NCI-H460 (cell line): Measurements from ENCODE around the gene MS4A15. TPM values are rescaled to one million over a fixed set of nuclear protein-coding genes. Genes with fewer than 3 reads are reported as not detected.

Experiments used
- DNase-seq: peaks from one replicate; pipeline ENCODE4 v3.0.0-alpha.2; 2016; ENCODE audit warnings: low read depth; ENCODE audit errors: extremely low read depth
- total RNA-seq: library from RNA; depleted of rRNA; stranded (reverse); fragments of >200 nt; shearing (Covaris generic); gene quantifications from 2 replicates; pipeline ENCODE4 v1.2.3, GENCODE V29; 2014

Gene MS4A15
- total RNA-seq, 1 experiment from 2014 or later = not detected

- peak; percentile 66 for DNase-seq
These were observed 18.8 kb downstream of the MS4A15 start for GRCh38 chr11:60775420-60775961.

GRCh38 chr11:60776167-60776566, 19.5 kb downstream of the MS4A15 start:
- no peak for DNase-seq

GRCh38 chr11:60777106-60777505, 20.4 kb downstream of the MS4A15 start:
- no peak for DNase-seq

GRCh38 chr11:60777572-60777971, 20.9 kb downstream of the MS4A15 start:
- no peak for DNase-seq

GRCh38 chr11:60780065-60780464, 23.4 kb downstream of the MS4A15 start:
- DNase-seq = no peak

- DNase-seq = no peak
These were observed 24.1 kb downstream of the MS4A15 start for GRCh38 chr11:60780774-60781173.

- DNase-seq = no peak
These were observed 24.8 kb downstream of the MS4A15 start for GRCh38 chr11:60781286-60781980.

- no peak for DNase-seq
These were observed 25.3 kb downstream of the MS4A15 start for GRCh38 chr11:60781981-60782316.

GRCh38 chr11:60782393-60783140, 25.9 kb downstream of the MS4A15 start:
- no peak for DNase-seq

- no peak for DNase-seq
These were observed 26.4 kb downstream of the MS4A15 start for GRCh38 chr11:60783141-60783484.

- DNase-seq = no peak
These were observed 27.2 kb downstream of the MS4A15 start for GRCh38 chr11:60783911-60784310.

GRCh38 chr11:60785136-60785535, 28.5 kb downstream of the MS4A15 start, which contains the start of gene MS4A10:
Gene MS4A10 (plus strand): TSS chr11:60785333. CDS start chr11:60790336, 5,003 bp downstream.
- DNase-seq = no peak

- no peak for DNase-seq
These were observed 29.2 kb downstream of the MS4A15 start for GRCh38 chr11:60785806-60786361.

GRCh38 chr11:60786811-60787567, 30.3 kb downstream of the MS4A15 start:
- no peak for DNase-seq

- no peak for DNase-seq
These were observed 31.9 kb downstream of the MS4A15 start for GRCh38 chr11:60788401-60789125.

- no peak for DNase-seq
These were observed 34.1 kb downstream of the MS4A15 start for GRCh38 chr11:60790726-60791125.

GRCh38 chr11:60791153-60791933, 34.7 kb downstream of the MS4A15 start:
- no peak for DNase-seq

GRCh38 chr11:60792521-60792920, 35.9 kb downstream of the MS4A15 start:
- DNase-seq = no peak

GRCh38 chr11:60795291-60795690, 38.6 kb downstream of the MS4A15 start:
- DNase-seq = no peak
